SK-N-MC (cell line): ENCODE results near the gene SMARCA4.
"Not testable (repeated sequence)": the region's sequence is repeated elsewhere in the genome, so short reads cannot be mapped to it uniquely, and the experiment has no call there.

Experiments used
- DNase-seq: peaks from one replicate; pipeline ENCODE4 v3.0.0-alpha.2; 2011; ENCODE audit warnings: low read depth, low spot score
- H3K27ac ChIP-seq: fragments of 200-600 bp; sonication (generic); 2 replicates; pipeline ENCODE4 v1.5.1; 2016; ENCODE audit warnings: mixed run types
- H3K36me3 ChIP-seq: fragments of 200-600 bp; sonication (generic); 2 replicates; pipeline ENCODE4 v1.6.1; 2017; ENCODE audit warnings: antibody characterized with exemption, low read length, mixed read lengths; ENCODE audit not compliant: insufficient read depth
- H3K4me3 ChIP-seq: fragments of 200-600 bp; sonication (generic); 2 replicates; pipeline ENCODE4 v1.5.1; 2016
- H3K9ac ChIP-seq: fragments of 200-600 bp; sonication (generic); 2 replicates; pipeline ENCODE4 v1.8.0; 2017; ENCODE audit warnings: mixed run types, mixed read lengths; ENCODE audit not compliant: insufficient read length
- H3K9me3 ChIP-seq: fragments of 200-600 bp; sonication (generic); 2 replicates; pipeline ENCODE4 v1.6.1; 2017; ENCODE audit warnings: low read depth, mild to moderate bottlenecking, antibody characterized with exemption, low read length, moderate library complexity, mixed read lengths
- EZH2 ChIP-seq: fragments of 200-600 bp; sonication (generic); IDR thresholded peaks from one replicate; pipeline ENCODE4 v1.6.1; 2017; ENCODE audit warnings: antibody characterized with exemption
- FOXP2 ChIP-seq: optimal IDR thresholded peaks from 2 replicates; pipeline ENCODE3; 2011; ENCODE audit warnings: mild to moderate bottlenecking, moderate library complexity; ENCODE audit not compliant: insufficient read depth; ENCODE audit errors: extremely low read length, control extremely low read depth
- POLR2AphosphoS5 ChIP-seq: IDR thresholded peaks from 2 replicates; pipeline ENCODE4 v1.6.1; 2012; ENCODE audit warnings: mild to moderate bottlenecking, low read depth, low read length, borderline replicate concordance

The SMARCA4 gene

GRCh38 chr19:11100049-11100448, 139.2 kb downstream of the SMARCA4 start:
- no peak for DNase-seq
- Histone ChIP-seq H3K27ac (no peak overlapping the region), H3K36me3 (peaks cover 94% of the 10 kb centered on the region), H3K9me3 (no peaks in the 10 kb centered on the region), H3K9ac (no peak overlapping the region), H3K4me3 (no peak overlapping the region)
- TF ChIP-seq FOXP2 (no peak), EZH2 (no peak), POLR2AphosphoS5 (no peak)

GRCh38 chr19:11101057-11101456, 140.2 kb downstream of the SMARCA4 start:
- Histone ChIP-seq H3K27ac (no peak overlapping the region), H3K9ac (no peak overlapping the region), H3K36me3 (peaks cover 94% of the 10 kb centered on the region), H3K9me3 (no peaks in the 10 kb centered on the region), H3K4me3 (no peak overlapping the region)
- no peak for DNase-seq
- TF ChIP-seq FOXP2 (no peak), POLR2AphosphoS5 (no peak), EZH2 (no peak)

- DNase-seq: no peak
- H3K27ac ChIP-seq: no peak overlapping the region
- no peaks in the 10 kb centered on the region for H3K9me3 ChIP-seq
- TF ChIP-seq POLR2AphosphoS5: no peak
- TF ChIP-seq FOXP2: no peak
- no peak for TF ChIP-seq EZH2
- H3K36me3 ChIP-seq: peaks cover 94% of the 10 kb centered on the region
- no peak overlapping the region for H3K9ac ChIP-seq
- H3K4me3 ChIP-seq: no peak overlapping the region
These were observed 142.1 kb downstream of the SMARCA4 start for GRCh38 chr19:11102944-11103343.

GRCh38 chr19:11103667-11104066, 142.8 kb downstream of the SMARCA4 start:
- not testable (repeated sequence) for H3K9me3 ChIP-seq, H3K4me3 ChIP-seq, H3K27ac ChIP-seq, DNase-seq, H3K9ac ChIP-seq
- peaks cover 94% of the 10 kb centered on the region for H3K36me3 ChIP-seq

- H3K9ac ChIP-seq: no peak overlapping the region
- H3K9me3 ChIP-seq: no peaks in the 10 kb centered on the region
- no peak overlapping the region for H3K27ac ChIP-seq
- H3K4me3 ChIP-seq: no peak overlapping the region
- peaks cover 91% of the 10 kb centered on the region for H3K36me3 ChIP-seq
- no peak for DNase-seq
- TF ChIP-seq POLR2AphosphoS5 (no peak), EZH2 (no peak), FOXP2 (no peak)
These were observed 144.3 kb downstream of the SMARCA4 start for GRCh38 chr19:11105014-11105636.

GRCh38 chr19:11106477-11106876, 145.6 kb downstream of the SMARCA4 start:
- no peak overlapping the region for H3K9ac ChIP-seq
- H3K27ac ChIP-seq: no peak overlapping the region
- H3K4me3 ChIP-seq: no peak overlapping the region
- TF ChIP-seq EZH2 (no peak), FOXP2 (no peak), POLR2AphosphoS5 (no peak)
- peaks cover 92% of the 10 kb centered on the region for H3K36me3 ChIP-seq
- H3K9me3 ChIP-seq: no peaks in the 10 kb centered on the region
- DNase-seq: no peak

GRCh38 chr19:11108746-11109145, 147.9 kb downstream of the SMARCA4 start:
- Histone ChIP-seq H3K27ac (no peak overlapping the region), H3K9me3 (no peaks in the 10 kb centered on the region), H3K36me3 (peaks cover 92% of the 10 kb centered on the region), H3K9ac (no peak overlapping the region), H3K4me3 (no peak overlapping the region)
- TF ChIP-seq EZH2 (no peak), FOXP2 (no peak), POLR2AphosphoS5 (no peak)
- no peak for DNase-seq

- no peaks in the 10 kb centered on the region for H3K9me3 ChIP-seq
- peaks cover 93% of the 10 kb centered on the region for H3K36me3 ChIP-seq
- no peak for DNase-seq
- H3K9ac ChIP-seq: no peak overlapping the region
- H3K27ac ChIP-seq: no peak overlapping the region
- TF ChIP-seq FOXP2 (no peak), EZH2 (no peak), POLR2AphosphoS5 (no peak)
- no peak overlapping the region for H3K4me3 ChIP-seq
These were observed 150.4 kb downstream of the SMARCA4 start for GRCh38 chr19:11111117-11111770.

GRCh38 chr19:11111771-11112144, 150.9 kb downstream of the SMARCA4 start:
- H3K36me3 ChIP-seq: peaks cover 93% of the 10 kb centered on the region

More at GRCh38 chr19:11111771-11112144, 150.9 kb downstream of the SMARCA4 start:
- TF ChIP-seq EZH2 (no peak), FOXP2 (no peak), POLR2AphosphoS5 (no peak)
- Histone ChIP-seq H3K9ac (no peak overlapping the region), H3K27ac (no peak overlapping the region), H3K9me3 (no peaks in the 10 kb centered on the region), H3K4me3 (no peak overlapping the region)
- no peak for DNase-seq
